Measurements from ENCODE around the gene TJP3. TPM values are rescaled to one million over a fixed set of nuclear protein-coding genes. Genes with fewer than 3 reads are reported as not detected.

TJP3 gene
- polyA plus RNA-seq, 1 donor from 2014 or later: 0.15 TPM

DNA sequence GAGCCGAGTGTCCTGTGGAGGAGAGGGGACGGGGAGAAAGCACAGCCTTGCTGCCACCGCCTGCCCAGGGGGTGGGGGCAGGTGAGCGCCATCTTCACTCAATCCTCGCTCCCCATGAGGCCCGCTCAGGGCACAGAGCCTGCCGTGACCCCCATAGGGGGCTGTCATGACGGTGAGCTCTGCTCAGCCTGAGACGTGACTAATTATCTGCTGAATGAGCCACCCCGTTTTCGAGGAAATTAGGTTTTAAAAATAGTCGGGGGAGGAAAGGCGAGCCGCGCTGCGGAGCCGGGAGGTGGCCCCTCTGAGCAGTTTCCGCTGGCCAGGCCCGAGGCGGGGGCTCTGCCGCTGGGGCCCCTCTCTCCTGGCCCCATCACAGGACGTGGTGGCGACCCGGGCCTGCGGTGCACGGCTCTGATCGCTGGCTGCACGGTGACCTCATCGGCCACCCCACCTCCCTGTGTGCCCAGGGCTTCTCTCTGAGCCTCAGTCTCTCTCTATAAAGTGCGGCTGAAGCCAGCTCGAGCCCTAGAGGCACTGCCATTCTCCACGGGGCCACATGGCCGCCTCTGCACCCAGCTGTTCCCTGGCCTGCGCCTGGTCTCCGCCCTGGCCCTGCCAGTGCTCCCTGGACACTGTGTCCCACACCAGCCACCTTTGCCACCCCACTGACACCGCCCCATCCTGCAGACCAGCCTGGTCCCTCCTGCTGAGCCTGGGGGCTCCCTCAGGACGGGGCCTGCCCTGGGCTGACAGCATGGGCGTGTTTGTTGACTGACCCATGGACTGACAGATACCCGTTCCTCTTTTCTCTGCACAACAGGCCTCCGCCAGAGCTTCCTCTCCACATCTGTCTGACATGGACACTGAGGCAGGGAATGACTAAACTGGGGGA, 36.3 kb upstream of the TJP3 start:
- Histone ChIP-seq H3F3A (ENCODE audit: insufficient read depth, low read length, poor library complexity, severe bottlenecking) (no peaks in the 10 kb centered on the region), H3K27me3 (ENCODE audit: insufficient read depth, low read depth, low read length) (no peaks in the 10 kb centered on the region), H3K4me3 (ENCODE audit: low read length) (peak overlapping the region; percentile 37), H3K9me3 (ENCODE audit: low read length) (no peaks in the 10 kb centered on the region), H3K36me3 (ENCODE audit: insufficient read depth, low read length) (no peaks in the 10 kb centered on the region), H3K9me2 (ENCODE audit: insufficient read depth, low read length) (no peaks in the 10 kb centered on the region), H3K9ac (ENCODE audit: low read length) (peak overlapping the region; percentile 42), H3K4me2 (ENCODE audit: low read length) (no peak overlapping the region), H3K79me2 (replicated peaks; ENCODE audit: insufficient read depth, low read length) (peaks cover 4% of the 10 kb centered on the region), H3K27ac (ENCODE audit: low read length) (peak overlapping the region; percentile 20), H4K20me1 (ENCODE audit: insufficient read depth) (no peaks in the 10 kb centered on the region), H2AFZ (ENCODE audit: low read depth, low read length) (no peak overlapping the region)
- no peak for TF ChIP-seq SMC3 (conservative IDR thresholded peaks at IDR 0.05; ENCODE audit: poor library complexity)
- TF ChIP-seq, protein P1, sequence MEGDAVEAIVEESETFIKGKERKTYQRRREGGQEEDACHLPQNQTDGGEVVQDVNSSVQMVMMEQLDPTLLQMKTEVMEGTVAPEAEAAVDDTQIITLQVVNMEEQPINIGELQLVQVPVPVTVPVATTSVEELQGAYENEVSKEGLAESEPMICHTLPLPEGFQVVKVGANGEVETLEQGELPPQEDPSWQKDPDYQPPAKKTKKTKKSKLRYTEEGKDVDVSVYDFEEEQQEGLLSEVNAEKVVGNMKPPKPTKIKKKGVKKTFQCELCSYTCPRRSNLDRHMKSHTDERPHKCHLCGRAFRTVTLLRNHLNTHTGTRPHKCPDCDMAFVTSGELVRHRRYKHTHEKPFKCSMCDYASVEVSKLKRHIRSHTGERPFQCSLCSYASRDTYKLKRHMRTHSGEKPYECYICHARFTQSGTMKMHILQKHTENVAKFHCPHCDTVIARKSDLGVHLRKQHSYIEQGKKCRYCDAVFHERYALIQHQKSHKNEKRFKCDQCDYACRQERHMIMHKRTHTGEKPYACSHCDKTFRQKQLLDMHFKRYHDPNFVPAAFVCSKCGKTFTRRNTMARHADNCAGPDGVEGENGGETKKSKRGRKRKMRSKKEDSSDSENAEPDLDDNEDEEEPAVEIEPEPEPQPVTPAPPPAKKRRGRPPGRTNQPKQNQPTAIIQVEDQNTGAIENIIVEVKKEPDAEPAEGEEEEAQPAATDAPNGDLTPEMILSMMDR (IDR thresholded peaks at IDR 0.05; ENCODE audit: poor library complexity, severe bottlenecking): no peak
- TF ChIP-seq MXI1 (conservative IDR thresholded peaks at IDR 0.05; ENCODE audit: poor library complexity, severe bottlenecking): no peak
- no peak for TF ChIP-seq EZH2 (IDR thresholded peaks at IDR 0.05; ENCODE audit: borderline replicate concordance, insufficient read depth, low read length, poor library complexity, severe bottlenecking)
- TF ChIP-seq TAF1 (IDR thresholded peaks at IDR 0.05; ENCODE audit: low read depth): no peak
- TF ChIP-seq POLR2AphosphoS5 (IDR thresholded peaks at IDR 0.05): no peak

DNA sequence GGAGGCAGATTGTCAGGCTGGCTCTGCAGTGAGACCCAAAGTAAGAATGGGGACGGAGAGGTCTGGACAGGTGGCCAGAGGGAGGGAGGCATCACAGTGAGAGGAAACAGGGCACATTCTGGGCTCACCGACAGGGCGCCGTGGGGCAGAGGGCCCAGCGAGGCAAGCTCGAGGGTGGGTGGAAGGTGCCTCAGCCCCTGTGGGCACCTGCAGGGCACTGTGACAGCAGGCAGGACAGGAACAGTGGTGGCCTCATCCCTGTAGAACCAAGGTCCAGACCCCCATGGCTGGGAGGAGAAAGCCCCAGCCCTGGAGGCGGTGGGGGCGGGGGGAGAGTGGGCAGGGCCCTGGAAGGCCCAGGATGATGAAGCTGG, 35.6 kb upstream of the TJP3 start:
- Histone ChIP-seq H3K27me3 (ENCODE audit: insufficient read depth, low read depth, low read length) (no peaks in the 10 kb centered on the region), H3K4me3 (ENCODE audit: low read length) (no peak overlapping the region), H3K9ac (ENCODE audit: low read length) (no peak overlapping the region), H3F3A (ENCODE audit: insufficient read depth, low read length, poor library complexity, severe bottlenecking) (no peaks in the 10 kb centered on the region), H2AFZ (ENCODE audit: low read depth, low read length) (no peak overlapping the region), H4K20me1 (ENCODE audit: insufficient read depth) (no peaks in the 10 kb centered on the region), H3K36me3 (ENCODE audit: insufficient read depth, low read length) (no peaks in the 10 kb centered on the region), H3K9me2 (ENCODE audit: insufficient read depth, low read length) (no peaks in the 10 kb centered on the region), H3K9me3 (ENCODE audit: low read length) (no peaks in the 10 kb centered on the region), H3K79me2 (replicated peaks; ENCODE audit: insufficient read depth, low read length) (peaks cover 4% of the 10 kb centered on the region), H3K27ac (ENCODE audit: low read length) (no peak overlapping the region), H3K4me2 (ENCODE audit: low read length) (no peak overlapping the region)
- TF ChIP-seq EZH2 (IDR thresholded peaks at IDR 0.05; ENCODE audit: borderline replicate concordance, insufficient read depth, low read length, poor library complexity, severe bottlenecking) (no peak), POLR2AphosphoS5 (IDR thresholded peaks at IDR 0.05) (no peak), MXI1 (conservative IDR thresholded peaks at IDR 0.05; ENCODE audit: poor library complexity, severe bottlenecking) (no peak), TAF1 (IDR thresholded peaks at IDR 0.05; ENCODE audit: low read depth) (no peak), SMC3 (conservative IDR thresholded peaks at IDR 0.05; ENCODE audit: poor library complexity) (no peak), RAD21 (conservative IDR thresholded peaks at IDR 0.05) (no peak)
- TF ChIP-seq, protein P2, sequence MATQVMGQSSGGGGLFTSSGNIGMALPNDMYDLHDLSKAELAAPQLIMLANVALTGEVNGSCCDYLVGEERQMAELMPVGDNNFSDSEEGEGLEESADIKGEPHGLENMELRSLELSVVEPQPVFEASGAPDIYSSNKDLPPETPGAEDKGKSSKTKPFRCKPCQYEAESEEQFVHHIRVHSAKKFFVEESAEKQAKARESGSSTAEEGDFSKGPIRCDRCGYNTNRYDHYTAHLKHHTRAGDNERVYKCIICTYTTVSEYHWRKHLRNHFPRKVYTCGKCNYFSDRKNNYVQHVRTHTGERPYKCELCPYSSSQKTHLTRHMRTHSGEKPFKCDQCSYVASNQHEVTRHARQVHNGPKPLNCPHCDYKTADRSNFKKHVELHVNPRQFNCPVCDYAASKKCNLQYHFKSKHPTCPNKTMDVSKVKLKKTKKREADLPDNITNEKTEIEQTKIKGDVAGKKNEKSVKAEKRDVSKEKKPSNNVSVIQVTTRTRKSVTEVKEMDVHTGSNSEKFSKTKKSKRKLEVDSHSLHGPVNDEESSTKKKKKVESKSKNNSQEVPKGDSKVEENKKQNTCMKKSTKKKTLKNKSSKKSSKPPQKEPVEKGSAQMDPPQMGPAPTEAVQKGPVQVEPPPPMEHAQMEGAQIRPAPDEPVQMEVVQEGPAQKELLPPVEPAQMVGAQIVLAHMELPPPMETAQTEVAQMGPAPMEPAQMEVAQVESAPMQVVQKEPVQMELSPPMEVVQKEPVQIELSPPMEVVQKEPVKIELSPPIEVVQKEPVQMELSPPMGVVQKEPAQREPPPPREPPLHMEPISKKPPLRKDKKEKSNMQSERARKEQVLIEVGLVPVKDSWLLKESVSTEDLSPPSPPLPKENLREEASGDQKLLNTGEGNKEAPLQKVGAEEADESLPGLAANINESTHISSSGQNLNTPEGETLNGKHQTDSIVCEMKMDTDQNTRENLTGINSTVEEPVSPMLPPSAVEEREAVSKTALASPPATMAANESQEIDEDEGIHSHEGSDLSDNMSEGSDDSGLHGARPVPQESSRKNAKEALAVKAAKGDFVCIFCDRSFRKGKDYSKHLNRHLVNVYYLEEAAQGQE (IDR thresholded peaks at IDR 0.05; ENCODE audit: borderline replicate concordance): no peak
- TF ChIP-seq, protein P1 (IDR thresholded peaks at IDR 0.05; ENCODE audit: poor library complexity, severe bottlenecking): no peak

Measured in neural cell (in vitro differentiated cells).